Mesenchymal stem cell (in vitro differentiated cells and primary cell): ENCODE data around the gene DAGLA.

ENCODE experiments used
- DNase-seq: peaks from one replicate; pipeline ENCODE4 v3.0.0-alpha.2; 2013
- H2AFZ ChIP-seq: one replicate; pipeline ENCODE4 v1.6.1; 2013; ENCODE audit warnings: low read depth, mild to moderate bottlenecking, control low read depth, inconsistent platforms, low read length, moderate library complexity
- H2AK5ac ChIP-seq: 2 replicates; pipeline ENCODE4 v1.6.1; 2013; ENCODE audit warnings: low read length, moderate library complexity, mild to moderate bottlenecking, inconsistent platforms; ENCODE audit not compliant: severe bottlenecking
- H2BK120ac ChIP-seq: one replicate; pipeline ENCODE4 v1.6.1; 2013; ENCODE audit warnings: low read depth, mild to moderate bottlenecking, inconsistent platforms, low read length, moderate library complexity
- H2BK12ac ChIP-seq, 2 experiments: one replicate each; pipeline ENCODE4 v1.6.1; 2013; ENCODE audit warnings: inconsistent platforms in 2 of 2, low read length in 2 of 2, mild to moderate bottlenecking in 2 of 2, moderate library complexity in 2 of 2, control low read depth in 1 of 2
- H2BK15ac ChIP-seq: one replicate; pipeline ENCODE4 v1.6.1; 2013; ENCODE audit warnings: mild to moderate bottlenecking, low read depth, inconsistent platforms; ENCODE audit not compliant: poor library complexity, severe bottlenecking
- H2BK5ac ChIP-seq: 2 replicates; pipeline ENCODE4 v1.6.1; 2013; ENCODE audit warnings: low read depth, mild to moderate bottlenecking, low read length, control low read depth, inconsistent platforms; ENCODE audit not compliant: poor library complexity, severe bottlenecking
- H3K14ac ChIP-seq, 2 experiments: one replicate each; pipeline ENCODE4 v1.6.1; 2013; ENCODE audit warnings: inconsistent platforms in 2 of 2, low read length in 2 of 2, control low read depth in 1 of 2, mild to moderate bottlenecking in 1 of 2, moderate library complexity in 1 of 2
- H3K18ac ChIP-seq, 2 experiments: one replicate each; pipeline ENCODE4 v1.6.1; 2013; ENCODE audit warnings: inconsistent platforms in 2 of 2, low read length in 2 of 2, control low read depth in 1 of 2, low read depth in 1 of 2, mild to moderate bottlenecking in 1 of 2
- H3K23ac ChIP-seq, 2 experiments: one replicate each; pipeline ENCODE4 v1.6.1; 2013; ENCODE audit warnings: inconsistent platforms in 2 of 2, low read length in 2 of 2, mild to moderate bottlenecking in 2 of 2, moderate library complexity in 2 of 2, control low read depth in 1 of 2
- H3K27ac ChIP-seq: 2 replicates; pipeline ENCODE4 v1.5.1; 2013; ENCODE audit warnings: mild to moderate bottlenecking, moderate library complexity, low read length, control low read depth, inconsistent platforms; ENCODE audit not compliant: poor library complexity, severe bottlenecking
- H3K27me3 ChIP-seq, 2 experiments: 2 replicates each; pipeline versions ENCODE4 v1.6.1 to v1.7.0; 2013; ENCODE audit warnings: low read length in 2 of 2, mild to moderate bottlenecking in 2 of 2, moderate library complexity in 2 of 2, control low read depth in 1 of 2, inconsistent platforms in 1 of 2; ENCODE audit not compliant: control insufficient read depth in 1 of 2, insufficient read depth in 1 of 2
- H3K36me3 ChIP-seq, 2 experiments: 2 replicates each; pipeline versions ENCODE4 v1.6.1 to v1.7.0; 2013; ENCODE audit warnings: low read length in 2 of 2, control low read depth in 1 of 2, inconsistent platforms in 1 of 2, low read depth in 1 of 2, mild to moderate bottlenecking in 1 of 2; ENCODE audit not compliant: insufficient read depth in 2 of 2, control insufficient read depth in 1 of 2
- H3K4ac ChIP-seq, 2 experiments: one replicate each; pipeline ENCODE4 v1.6.1; 2013; ENCODE audit warnings: inconsistent platforms in 2 of 2, low read length in 2 of 2, mild to moderate bottlenecking in 2 of 2, moderate library complexity in 2 of 2, control low read depth in 1 of 2, low read depth in 1 of 2
- H3K4me1 ChIP-seq: 2 replicates; pipeline ENCODE4 v1.6.1; 2013; ENCODE audit warnings: low read depth, low read length, control low read depth; ENCODE audit not compliant: control insufficient read depth, insufficient read depth
- H3K4me2 ChIP-seq: 2 replicates; pipeline ENCODE4 v1.6.1; 2013; ENCODE audit warnings: low read length, mild to moderate bottlenecking, inconsistent platforms; ENCODE audit not compliant: poor library complexity, severe bottlenecking
- H3K4me3 ChIP-seq, 2 experiments: 2 replicates each; pipeline versions ENCODE4 v1.5.1 to v1.7.0; 2013; ENCODE audit warnings: low read length in 2 of 2, mild to moderate bottlenecking in 2 of 2, control low read depth in 1 of 2, low read depth in 1 of 2; ENCODE audit not compliant: insufficient read depth in 1 of 2
- H3K79me1 ChIP-seq: replicated peaks from 2 replicates; pipeline ENCODE4 v1.6.1; 2013; ENCODE audit warnings: mild to moderate bottlenecking, control low read depth, low read length, inconsistent platforms; ENCODE audit not compliant: poor library complexity, severe bottlenecking
- H3K9ac ChIP-seq: 2 replicates; pipeline ENCODE4 v1.7.0; 2013; ENCODE audit warnings: mild to moderate bottlenecking, low read length, moderate library complexity
- H3K9me3 ChIP-seq: 2 replicates; pipeline ENCODE4 v1.7.0; 2013; ENCODE audit warnings: mild to moderate bottlenecking, low read length; ENCODE audit not compliant: control insufficient read depth
- H4K8ac ChIP-seq: one replicate; pipeline ENCODE4 v1.6.1; 2013; ENCODE audit warnings: inconsistent platforms, mild to moderate bottlenecking, low read length, moderate library complexity
- H4K91ac ChIP-seq: one replicate; pipeline ENCODE4 v1.6.1; 2013; ENCODE audit warnings: mild to moderate bottlenecking, low read length, inconsistent platforms
- WGBS: methylation state at CpG from one replicate; pipeline ENCODE4 v1.1.7; 2013; ENCODE audit warnings: mixed read lengths; 5-methylcytosine and 5-hydroxymethylcytosine counted together

The DAGLA gene

DNA sequence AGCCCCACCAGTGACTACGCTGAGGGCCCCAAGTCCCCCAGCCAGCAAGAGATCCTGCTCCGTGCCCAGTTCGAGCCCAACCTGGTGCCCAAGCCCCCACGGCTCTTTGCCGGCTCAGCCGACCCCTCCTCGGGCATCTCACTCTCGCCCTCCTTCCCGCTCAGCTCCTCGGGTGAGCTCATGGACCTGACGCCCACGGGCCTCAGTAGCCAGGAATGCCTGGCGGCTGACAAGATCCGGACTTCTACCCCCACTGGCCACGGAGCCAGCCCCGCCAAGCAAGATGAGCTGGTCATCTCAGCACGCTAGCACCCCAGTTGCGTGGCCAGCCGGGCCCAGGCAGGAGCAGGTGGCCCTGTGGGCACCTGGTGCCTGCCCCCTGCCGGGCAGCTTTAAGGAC, 64.0 kb downstream of the DAGLA start:
- Histone ChIP-seq H2BK15ac (no peak overlapping the region), H3K4me3 (no peak overlapping the region), H3K9ac (no peak overlapping the region), H4K91ac (no peak overlapping the region), H3K36me3 (peaks cover 9 to 53% of the 10 kb centered on the region in 2 experiments), H3K79me1 (no peaks in the 10 kb centered on the region), H3K4me2 (no peak overlapping the region), H2BK5ac (no peak overlapping the region), H3K27me3 (peaks cover 0 to 14% of the 10 kb centered on the region in 2 experiments), H2AFZ (no peak overlapping the region), H3K9me3 (no peaks in the 10 kb centered on the region), H4K8ac (no peak overlapping the region), H3K14ac (no peak overlapping the region), H2BK12ac (no peak overlapping the region), H3K4me1 (peaks cover 38% of the 10 kb centered on the region), H3K23ac (no peak overlapping the region), H2AK5ac (no peak overlapping the region), H3K18ac (no peak overlapping the region), H3K4ac (no peak overlapping the region), H2BK120ac (no peak overlapping the region), H3K27ac (no peak overlapping the region)
- no peak for DNase-seq
- 95% methylated on average over 20 of the region's 20 CpGs for WGBS

- Histone ChIP-seq H3K9ac (no peak overlapping the region), H3K18ac (no peak overlapping the region), H2BK120ac (no peak overlapping the region), H3K9me3 (no peaks in the 10 kb centered on the region), H3K79me1 (no peaks in the 10 kb centered on the region), H2AK5ac (no peak overlapping the region), H3K4ac (no peak overlapping the region), H3K4me2 (no peak overlapping the region), H2BK12ac (no peak overlapping the region), H2BK5ac (no peak overlapping the region), H3K14ac (no peak overlapping the region), H3K4me3 (no peak overlapping the region), H2AFZ (no peak overlapping the region), H3K27me3 (peaks cover 0 to 19% of the 10 kb centered on the region in 2 experiments), H3K27ac (no peak overlapping the region), H4K91ac (no peak overlapping the region), H4K8ac (no peak overlapping the region), H3K36me3 (peaks cover 9 to 48% of the 10 kb centered on the region in 2 experiments), H3K23ac (no peak overlapping the region), H2BK15ac (no peak overlapping the region), H3K4me1 (peaks cover 38% of the 10 kb centered on the region)
- no peak for DNase-seq
- WGBS: 84% methylated on average over 9 of the region's 10 CpGs
These were observed 64.5 kb downstream of the DAGLA start for GRCh38 chr11:61744609-61745156.

DNA sequence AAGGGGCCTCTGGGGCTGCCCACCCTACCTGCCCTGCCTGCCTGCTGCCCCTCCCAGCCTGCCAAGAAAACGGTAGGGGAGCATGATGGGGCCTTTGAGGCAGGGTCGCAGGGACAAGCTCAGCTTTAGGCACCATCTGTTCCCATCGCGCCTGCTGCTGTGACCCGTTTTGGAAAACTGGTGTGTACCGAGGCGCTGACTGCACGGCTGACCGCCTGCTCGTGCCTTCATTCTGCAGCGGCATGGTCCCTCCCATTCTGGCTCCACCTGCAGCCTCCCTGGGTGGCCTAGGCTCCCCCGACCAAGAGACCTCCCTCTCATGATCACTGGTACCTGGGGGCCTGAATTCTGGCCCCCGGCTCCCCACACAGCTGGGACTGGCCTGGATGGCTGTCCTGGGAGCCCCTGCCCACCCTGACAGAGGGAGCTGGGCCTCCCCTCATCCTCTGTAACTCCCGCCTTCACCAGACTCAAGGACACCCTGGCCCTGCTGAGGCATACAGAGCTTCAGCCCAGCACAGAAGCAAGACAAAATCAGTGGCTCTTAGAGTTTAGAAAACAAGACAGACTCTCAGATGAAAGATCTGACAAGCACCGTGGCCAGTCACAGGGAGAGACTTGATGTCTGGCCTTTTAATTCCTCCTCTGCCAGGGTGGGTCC, 65.7 kb downstream of the DAGLA start:
- Histone ChIP-seq H3K9ac (no peak overlapping the region), H2BK5ac (no peak overlapping the region), H3K27ac (no peak overlapping the region), H4K91ac (no peak overlapping the region), H3K36me3 (peaks cover 9 to 36% of the 10 kb centered on the region in 2 experiments), H2AFZ (no peak overlapping the region), H3K79me1 (no peaks in the 10 kb centered on the region), H3K18ac (no peak overlapping the region), H3K27me3 (peaks cover 0 to 19% of the 10 kb centered on the region in 2 experiments), H3K4me2 (no peak overlapping the region), H2AK5ac (no peak overlapping the region), H4K8ac (no peak overlapping the region), H3K4ac (no peak overlapping the region), H3K14ac (no peak overlapping the region), H3K4me3 (no peak overlapping the region), H3K23ac (no peak overlapping the region), H2BK120ac (no peak overlapping the region), H2BK12ac (no peak overlapping the region), H3K4me1 (peaks cover 42% of the 10 kb centered on the region), H2BK15ac (no peak overlapping the region), H3K9me3 (no peaks in the 10 kb centered on the region)
- 84% methylated on average over 15 of the region's 15 CpGs for WGBS
- no peak for DNase-seq

DNA sequence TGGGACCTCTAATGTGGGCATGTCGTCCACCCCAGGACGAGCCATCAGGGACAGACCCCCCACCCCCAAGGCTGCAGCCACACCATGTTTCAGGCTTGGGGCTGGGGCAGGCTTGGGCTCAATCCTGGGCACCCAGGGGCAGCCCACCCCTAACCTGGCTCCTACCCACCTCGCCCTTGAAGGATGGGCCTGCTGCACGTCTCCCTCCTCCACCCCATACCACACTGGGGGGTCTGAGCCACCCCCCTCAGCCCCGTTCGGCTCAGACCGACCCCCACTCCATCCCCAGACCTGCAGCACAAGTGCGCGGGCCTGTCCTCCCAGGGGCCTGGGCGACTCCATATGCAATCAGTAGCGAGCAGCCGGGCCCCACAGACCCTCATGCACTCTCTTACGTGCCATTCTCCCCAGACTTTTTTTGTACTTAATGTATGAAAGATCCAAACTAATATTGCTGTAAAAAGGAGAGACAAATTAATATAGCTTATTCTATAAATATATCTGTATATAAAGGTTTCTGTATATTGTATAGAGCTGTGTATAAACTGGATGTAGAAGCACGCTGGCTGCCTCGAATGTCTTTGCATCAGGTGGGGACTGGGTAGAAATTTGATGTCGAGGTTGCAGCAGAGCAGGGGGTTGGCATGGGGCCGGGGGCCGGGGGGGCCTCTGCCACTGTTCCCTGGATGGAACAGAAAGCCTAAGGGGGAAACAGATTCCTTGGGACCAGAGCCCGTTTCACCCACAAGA, 66.4 kb downstream of the DAGLA start:
- no peak overlapping the region for H2BK120ac ChIP-seq

More for the DNA sequence above, 66.4 kb downstream of the DAGLA start:
- no peak overlapping the region for H3K4me3 ChIP-seq
- no peak overlapping the region for H3K18ac ChIP-seq
- no peak overlapping the region for H3K23ac ChIP-seq
- H2BK12ac ChIP-seq: no peak overlapping the region
- H2AFZ ChIP-seq: no peak overlapping the region
- H3K9ac ChIP-seq: no peak overlapping the region
- no peak overlapping the region for H3K27ac ChIP-seq
- H3K4me2 ChIP-seq: no peak overlapping the region
- peaks cover 6 to 31% of the 10 kb centered on the region in 2 experiments for H3K36me3 ChIP-seq
- H4K8ac ChIP-seq: peak overlapping the region; percentile 41
- H2AK5ac ChIP-seq: no peak overlapping the region
- H4K91ac ChIP-seq: no peak overlapping the region
- no peaks in the 10 kb centered on the region for H3K79me1 ChIP-seq
- no peaks in the 10 kb centered on the region for H3K9me3 ChIP-seq
- H3K4ac ChIP-seq: no peak overlapping the region
- 83% methylated on average over 16 of the region's 19 CpGs for WGBS
- peaks cover 42% of the 10 kb centered on the region for H3K4me1 ChIP-seq
- no peak overlapping the region for H2BK15ac ChIP-seq
- no peak overlapping the region for H3K14ac ChIP-seq
- no peak for DNase-seq
- peaks cover 0 to 19% of the 10 kb centered on the region in 2 experiments for H3K27me3 ChIP-seq
- H2BK5ac ChIP-seq: no peak overlapping the region
